GM19193 (cell line): Measurements from ENCODE around the gene CBX3.

Experiments used
- POLR2A ChIP-seq: IDR thresholded peaks from 4 replicates; pipeline ENCODE4 v1.6.1; 2011; ENCODE audit not compliant: insufficient read depth, insufficient read length; ENCODE audit errors: extremely low read depth

Gene CBX3

GRCh38 chr7:26213807-26214515, 12.4 kb downstream of the CBX3 start:
- no peak for TF ChIP-seq POLR2A

- no peak for TF ChIP-seq POLR2A
These were observed 14.5 kb downstream of the CBX3 start for GRCh38 chr7:26216049-26216448.

- TF ChIP-seq POLR2A, result no peak
These were observed 22.8 kb downstream of the CBX3 start for GRCh38 chr7:26224359-26224758.

- TF ChIP-seq POLR2A, result no peak
These were observed 26.4 kb downstream of the CBX3 start for GRCh38 chr7:26227987-26228386.

GRCh38 chr7:26233902-26234511, 32.5 kb downstream of the CBX3 start:
- no peak for TF ChIP-seq POLR2A

- no peak for TF ChIP-seq POLR2A
These were observed 35.7 kb downstream of the CBX3 start for GRCh38 chr7:26237035-26237807.

- no peak for TF ChIP-seq POLR2A
These were observed 36.5 kb downstream of the CBX3 start for GRCh38 chr7:26238032-26238431.

- TF ChIP-seq POLR2A, result no peak
These were observed 43.6 kb downstream of the CBX3 start for GRCh38 chr7:26245150-26245549.

- no peak for TF ChIP-seq POLR2A
These were observed 48.7 kb downstream of the CBX3 start for GRCh38 chr7:26250239-26250638.
